GM18526 (cell line): ENCODE results near the gene IGSF21.

Experiments used
- POLR2A ChIP-seq: IDR thresholded peaks from 3 replicates; pipeline ENCODE4 v1.6.1; 2011; ENCODE audit not compliant: insufficient read length; ENCODE audit errors: extremely low read depth

Gene IGSF21

DNA sequence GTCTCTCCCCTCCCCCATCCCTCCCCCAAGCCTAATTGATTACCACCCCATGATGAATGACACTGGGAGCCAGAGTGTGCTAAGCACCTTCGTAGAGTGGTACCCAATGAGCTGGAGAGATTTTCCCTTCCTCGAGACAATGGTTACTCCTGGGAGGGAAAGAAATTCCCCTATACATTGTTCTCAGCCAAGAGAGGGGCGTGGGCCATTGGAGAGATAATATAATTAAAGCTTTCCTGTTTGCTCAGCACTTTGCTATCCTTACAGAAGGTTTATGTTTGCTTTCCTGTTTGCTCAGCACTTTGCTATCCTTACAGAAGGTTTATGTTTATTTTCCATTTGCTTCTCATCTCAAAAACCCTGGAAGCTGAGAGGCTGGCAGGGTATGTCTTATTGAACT is 247.0 kb downstream of the IGSF21 start:
- TF ChIP-seq POLR2A, result no peak

- TF ChIP-seq POLR2A, result no peak
Observed at GRCh38 chr1:18357622-18358230, 250.1 kb downstream of the IGSF21 start.

GRCh38 chr1:18358600-18358999 is 251.0 kb downstream of the IGSF21 start:
- TF ChIP-seq POLR2A, result no peak

DNA sequence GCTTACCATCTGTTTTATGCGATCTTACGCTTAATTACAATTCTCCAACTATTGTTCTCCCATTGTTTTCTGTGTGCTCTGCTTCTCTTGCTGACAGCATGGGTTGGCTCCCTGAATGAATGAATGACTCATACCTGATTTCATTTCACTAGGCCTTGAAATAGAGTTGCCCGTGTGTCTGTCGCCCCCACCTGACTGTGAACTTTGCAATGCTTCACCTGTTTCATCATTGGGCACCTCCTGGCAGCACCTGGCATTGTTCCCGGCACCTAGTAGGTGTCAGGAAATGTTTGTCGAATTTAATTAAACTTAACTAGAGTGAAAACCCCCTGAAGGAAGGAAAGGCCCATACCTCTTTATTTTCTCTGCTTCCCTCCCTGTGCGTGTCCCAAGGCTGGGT is 252.7 kb downstream of the IGSF21 start:
- no peak for TF ChIP-seq POLR2A

- TF ChIP-seq POLR2A, result no peak
Observed at GRCh38 chr1:18362150-18362549, 254.6 kb downstream of the IGSF21 start.

DNA sequence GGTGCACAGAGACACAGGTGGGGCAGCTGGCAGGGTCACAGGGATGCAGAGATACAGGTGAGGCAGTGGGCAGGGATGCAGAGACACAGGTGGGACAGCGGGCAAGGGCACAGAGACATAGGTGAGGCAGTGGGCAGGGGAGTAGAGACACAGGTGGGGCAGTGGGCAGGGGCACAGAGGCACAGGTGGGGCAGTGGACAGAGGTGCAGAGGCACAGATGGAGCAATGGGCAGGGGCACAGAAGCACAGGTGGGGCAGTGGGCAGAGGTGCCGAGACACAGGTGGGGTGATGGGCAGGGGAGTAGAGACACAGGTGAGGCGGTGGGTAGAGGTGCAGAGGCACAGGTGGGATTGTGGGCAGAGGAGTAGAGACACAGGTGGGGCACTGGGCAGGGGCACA is 255.8 kb downstream of the IGSF21 start:
- TF ChIP-seq POLR2A, result no peak

- TF ChIP-seq POLR2A, result no peak
Observed at GRCh38 chr1:18365099-18365705, 257.6 kb downstream of the IGSF21 start.

DNA sequence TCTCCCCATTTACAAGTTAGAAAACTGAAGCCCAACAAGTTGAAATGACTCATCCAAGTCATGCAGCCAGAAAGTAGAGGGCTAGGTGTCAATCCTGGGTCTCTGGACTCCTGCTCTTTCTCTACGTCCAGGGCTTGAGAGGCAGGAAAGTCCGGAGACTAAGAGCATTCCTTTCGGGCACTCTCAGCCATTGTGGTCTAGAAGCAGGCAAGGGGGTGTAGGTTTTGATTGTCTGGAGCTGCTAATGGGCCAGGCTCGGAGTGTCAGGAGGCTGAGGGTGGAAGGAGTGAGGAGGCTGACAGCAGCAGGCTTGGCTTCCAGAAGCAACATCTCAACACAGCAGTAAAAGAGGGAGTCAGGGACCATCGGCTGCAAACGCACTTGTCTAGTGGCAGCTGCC is 265.6 kb downstream of the IGSF21 start:
- TF ChIP-seq POLR2A, result no peak

DNA sequence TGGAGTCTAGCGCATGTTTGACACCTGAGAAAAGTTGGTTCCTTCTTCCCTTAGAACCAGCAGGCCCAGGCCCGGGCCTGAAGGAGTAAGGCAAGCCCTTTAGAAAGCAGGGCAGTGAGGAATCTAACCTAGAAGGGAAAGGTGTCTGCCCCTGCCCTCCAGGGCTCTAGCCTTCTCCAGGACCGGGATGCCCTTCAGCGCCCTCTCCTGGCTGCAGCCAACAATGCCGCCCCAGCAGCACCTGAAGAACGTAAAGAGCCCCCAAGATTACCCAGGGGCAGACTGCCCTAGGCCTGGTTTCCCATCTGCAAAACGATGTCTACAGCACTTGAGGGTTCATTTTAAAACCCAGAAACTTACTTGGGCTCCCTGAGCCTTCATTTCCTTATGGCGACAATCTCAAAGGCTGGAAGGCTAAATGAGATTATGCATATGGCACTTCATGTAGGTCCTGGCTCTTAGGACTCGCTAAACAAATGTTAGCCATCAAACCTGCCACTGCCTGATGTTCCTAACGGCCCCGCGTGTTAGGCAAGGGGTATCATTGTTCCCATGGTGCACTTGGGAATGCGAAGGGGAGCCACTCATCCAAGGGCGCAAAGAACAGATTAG is 266.4 kb downstream of the IGSF21 start:
- TF ChIP-seq POLR2A, result no peak

DNA sequence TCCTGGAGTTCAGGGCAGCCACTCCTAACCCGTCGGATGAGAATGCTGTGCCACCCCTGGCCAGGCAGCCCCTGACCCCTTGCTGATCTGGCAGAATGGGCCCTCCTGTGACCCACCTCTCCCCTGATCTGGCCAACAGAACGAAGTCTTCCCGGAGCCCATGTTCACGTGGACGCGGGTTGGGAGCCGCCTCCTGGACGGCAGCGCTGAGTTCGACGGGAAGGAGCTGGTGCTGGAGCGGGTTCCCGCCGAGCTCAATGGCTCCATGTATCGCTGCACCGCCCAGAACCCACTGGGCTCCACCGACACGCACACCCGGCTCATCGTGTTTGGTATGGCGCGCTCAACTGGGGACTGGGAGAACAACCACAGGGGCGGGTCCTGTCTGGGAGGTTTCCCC is 269.1 kb downstream of the IGSF21 start:
- no peak for TF ChIP-seq POLR2A

- TF ChIP-seq POLR2A, result no peak
Observed at GRCh38 chr1:18380288-18380687, 272.7 kb downstream of the IGSF21 start.

GRCh38 chr1:18384059-18384458 is 276.5 kb downstream of the IGSF21 start:
- no peak for TF ChIP-seq POLR2A

GRCh38 chr1:18384471-18384870 is 276.9 kb downstream of the IGSF21 start:
- no peak for TF ChIP-seq POLR2A

- no peak for TF ChIP-seq POLR2A
Observed at GRCh38 chr1:18385239-18385790, 277.7 kb downstream of the IGSF21 start.

- no peak for TF ChIP-seq POLR2A
Observed at GRCh38 chr1:18386591-18386990, 279.0 kb downstream of the IGSF21 start.

DNA sequence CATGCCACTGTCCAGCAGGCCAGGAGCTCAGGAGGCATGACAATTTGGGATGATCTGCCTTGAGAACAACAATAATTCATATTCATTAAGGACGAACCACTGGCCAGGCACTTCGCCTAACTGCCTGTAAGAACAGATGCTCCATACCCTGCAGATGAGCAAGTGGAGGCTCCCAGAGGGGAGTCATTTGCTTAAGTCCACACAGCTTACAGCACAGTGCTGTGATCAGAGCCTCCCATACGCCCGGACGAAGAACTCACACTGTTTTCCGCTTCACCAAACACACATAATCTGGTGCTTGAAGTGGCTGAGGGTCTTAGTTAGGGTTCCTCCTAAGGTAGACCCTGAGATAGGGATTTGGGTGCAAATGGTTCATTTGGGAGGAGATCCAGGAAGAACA is 279.7 kb downstream of the IGSF21 start:
- TF ChIP-seq POLR2A, result no peak
